Subcutaneous abdominal adipose tissue (tissue), 5 donors: ENCODE measurements around the gene RAI2.

Experiments
- H3K27ac ChIP-seq: one replicate; pipeline ENCODE4 v1.7.0; 2013; ENCODE audit warnings: low read depth, mild to moderate bottlenecking, inconsistent platforms, low read length, moderate library complexity
- H3K27me3 ChIP-seq, 5 donors: one replicate each; pipeline ENCODE4 v1.7.0; 2013; ENCODE audit warnings: low read length in 5 of 5, inconsistent platforms in 1 of 5; ENCODE audit not compliant: control insufficient read depth in 5 of 5, insufficient read depth in 4 of 5
- H3K36me3 ChIP-seq, 5 donors: one replicate each; pipeline ENCODE4 v1.7.0; 2013; ENCODE audit warnings: low read length in 5 of 5; ENCODE audit not compliant: control insufficient read depth in 5 of 5, insufficient read depth in 5 of 5
- H3K4me1 ChIP-seq, 5 donors: one replicate each; pipeline ENCODE4 v1.7.0; 2013; ENCODE audit warnings: low read length in 5 of 5, mild to moderate bottlenecking in 3 of 5, moderate library complexity in 1 of 5; ENCODE audit not compliant: control insufficient read depth in 5 of 5, insufficient read depth in 5 of 5
- H3K4me3 ChIP-seq, 5 donors: one replicate each; pipeline ENCODE4 v1.7.0; 2013; ENCODE audit warnings: low read length in 5 of 5, low read depth in 1 of 5
- H3K9ac ChIP-seq, 5 donors: one replicate each; pipeline ENCODE4 v1.7.0; 2013; ENCODE audit warnings: low read length in 5 of 5, mild to moderate bottlenecking in 4 of 5, moderate library complexity in 3 of 5
- H3K9me3 ChIP-seq, 5 donors: one replicate each; pipeline ENCODE4 v1.7.0; 2013; ENCODE audit warnings: low read length in 5 of 5; ENCODE audit not compliant: control insufficient read depth in 5 of 5
- donor health status: healthy.
- donor health status: healthy.
- donor health status: healthy.
- donor health status: healthy.
- donor health status: healthy.

The RAI2 gene

DNA sequence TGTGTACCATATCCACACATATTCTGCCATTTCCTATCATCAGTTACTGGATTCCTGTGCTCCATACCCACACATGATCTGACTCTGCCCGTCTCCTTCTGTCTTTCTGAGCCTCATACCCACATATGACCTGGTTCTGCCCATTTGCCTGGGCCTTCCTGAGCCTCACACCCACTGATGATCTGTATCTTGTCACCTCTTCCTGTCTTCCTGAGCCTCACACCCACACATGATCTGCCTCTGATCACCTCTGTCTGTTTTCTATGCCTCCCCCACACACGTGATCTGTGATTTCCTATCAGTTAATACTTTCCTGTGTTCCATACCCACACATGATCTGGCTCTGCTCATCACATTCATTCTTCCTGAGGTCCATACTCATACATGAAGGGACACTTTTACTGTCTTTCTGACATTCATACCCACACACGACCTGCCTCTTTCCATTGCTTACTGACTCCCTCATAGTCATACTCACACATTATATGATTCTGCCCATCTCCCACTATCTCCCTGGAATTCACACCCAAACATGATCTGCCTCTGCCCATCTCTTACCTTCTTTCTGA is 91.3 kb downstream of the RAI2 start:
- H3K4me3 ChIP-seq, result no peak overlapping the region
- no peaks in the 10 kb centered on the region for H3K4me1 ChIP-seq
- H3K36me3 ChIP-seq, result no peaks in the 10 kb centered on the region
- H3K9me3 ChIP-seq, result peaks cover 0 to 9% (median 4%) of the 10 kb centered on the region in 5 donors
- H3K27me3 ChIP-seq, result peaks cover 6 to 37% (median 23%) of the 10 kb centered on the region in 5 donors
- no peak overlapping the region for H3K27ac ChIP-seq
- H3K9ac ChIP-seq, result no peak overlapping the region

DNA sequence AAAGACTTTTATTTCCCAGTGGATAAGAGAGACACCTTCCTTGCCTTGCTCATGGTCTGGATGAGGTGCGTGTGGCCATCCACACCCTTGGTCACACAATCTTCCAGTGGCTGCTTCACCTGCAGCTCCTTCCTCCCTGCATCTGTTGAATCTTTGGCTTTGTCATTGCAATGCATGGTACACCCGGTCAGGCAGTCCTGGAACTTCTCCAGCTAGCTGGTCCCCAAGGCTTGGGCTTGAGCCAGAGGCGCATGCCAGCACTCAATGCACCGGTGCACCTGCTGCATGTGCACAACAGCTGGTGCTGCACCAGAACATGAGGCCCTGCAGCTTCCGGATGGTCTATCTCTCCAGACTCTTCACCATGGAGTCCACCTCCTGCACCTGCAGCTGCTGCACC is 92.1 kb downstream of the RAI2 start:
- Histone ChIP-seq H3K4me3 (no peak overlapping the region), H3K9ac (no peak overlapping the region), H3K9me3 (peaks cover 0 to 11% (median 4%) of the 10 kb centered on the region in 5 donors), H3K36me3 (no peaks in the 10 kb centered on the region), H3K27me3 (peaks cover 6 to 37% (median 23%) of the 10 kb centered on the region in 5 donors), H3K4me1 (no peaks in the 10 kb centered on the region), H3K27ac (no peak overlapping the region)

DNA sequence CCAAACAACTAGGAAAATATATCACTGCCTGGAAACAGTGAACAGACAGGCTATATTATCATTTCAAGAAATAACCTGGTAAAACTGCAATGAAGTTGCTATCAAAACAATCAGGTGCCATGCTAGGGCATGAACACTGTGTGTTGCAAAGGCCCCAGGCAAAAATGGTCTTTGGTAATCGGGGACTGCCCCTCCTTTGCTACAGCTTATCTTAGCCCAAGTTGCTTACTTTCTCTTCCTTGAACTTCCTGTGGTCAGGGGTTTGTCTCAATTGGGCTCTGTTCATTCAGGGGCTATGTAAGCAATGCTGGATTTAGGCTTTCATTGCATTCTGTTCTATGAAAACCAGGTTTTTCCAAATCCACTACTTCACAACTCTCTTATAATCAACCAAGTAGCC is 93.4 kb downstream of the RAI2 start:
- Histone ChIP-seq H3K4me3 (no peak overlapping the region), H3K9ac (no peak overlapping the region), H3K27me3 (peaks cover 0 to 24% (median 18%) of the 10 kb centered on the region in 5 donors), H3K4me1 (no peaks in the 10 kb centered on the region), H3K36me3 (no peaks in the 10 kb centered on the region), H3K9me3 (peaks cover 0 to 11% (median 4%) of the 10 kb centered on the region in 5 donors), H3K27ac (no peak overlapping the region)

- Histone ChIP-seq H3K36me3 (no peaks in the 10 kb centered on the region), H3K27ac (no peak overlapping the region), H3K9ac (no peak overlapping the region), H3K4me3 (no peak overlapping the region), H3K27me3 (peaks cover 0 to 5% (median 4%) of the 10 kb centered on the region in 5 donors), H3K9me3 (peaks cover 0 to 4% (median under 1%) of the 10 kb centered on the region in 5 donors), H3K4me1 (peaks cover 0 to 8% (median 0%) of the 10 kb centered on the region in 5 donors)
Observed at GRCh38 chrX:17759990-17760389, 101.1 kb downstream of the RAI2 start.

- no peak overlapping the region for H3K27ac ChIP-seq
- H3K4me3 ChIP-seq, result no peak overlapping the region
- H3K4me1 ChIP-seq, result peaks cover 0 to 8% (median 0%) of the 10 kb centered on the region in 5 donors
- H3K9me3 ChIP-seq, result no peaks in the 10 kb centered on the region
- H3K36me3 ChIP-seq, result no peaks in the 10 kb centered on the region
- peaks cover 0 to 4% (median 0%) of the 10 kb centered on the region in 5 donors for H3K27me3 ChIP-seq
- no peak overlapping the region for H3K9ac ChIP-seq
Observed at GRCh38 chrX:17758382-17758781, 102.7 kb downstream of the RAI2 start.

- H3K9me3 ChIP-seq, result no peaks in the 10 kb centered on the region
- no peak overlapping the region for H3K4me3 ChIP-seq
- H3K9ac ChIP-seq, result no peak overlapping the region
- no peaks in the 10 kb centered on the region for H3K4me1 ChIP-seq
- no peak overlapping the region for H3K27ac ChIP-seq
- peaks cover 0 to 11% (median 3%) of the 10 kb centered on the region in 5 donors for H3K27me3 ChIP-seq
- peaks cover 7 to 20% (median 17%) of the 10 kb centered on the region in 5 donors for H3K36me3 ChIP-seq
Observed at GRCh38 chrX:17750436-17750835, 110.7 kb downstream of the RAI2 start.
